HL-60/S4 treated with retinoic acid at 250 ng/mL for 4 days and 3 days (cell line): Measurements from ENCODE around the gene SYT10.
"Not testable (repeated sequence)": the region's sequence is repeated elsewhere in the genome, so short reads cannot be mapped to it uniquely, and the experiment has no call there.

Experiments
- in situ Hi-C: fragments of 300-500 bp; cut with MboI; formaldehyde crosslinking; loops from 2 replicates; pipeline ENCODE4 v1.7.0; 2022; ENCODE audit warnings: low sequenced_read_pairs

SYT10 gene

GRCh38 chr12:33439587-33440011 lies at the start of gene SYT10:
Gene SYT10, minus strand, starts transcription at chr12:33439819. Its CDS starts 297 bp downstream, at chr12:33439522.
- in situ Hi-C loops, result no loop called here

GRCh38 chr12:33488036-33488435 lies 48.4 kb upstream of the SYT10 start:
- in situ Hi-C loops, result no loop called here

- in situ Hi-C loops, result no loop called here
Observed at GRCh38 chr12:33486058-33486457, 46.4 kb upstream of the SYT10 start.

- in situ Hi-C loops, result no loop called here
Observed at GRCh38 chr12:33484161-33484560, 44.5 kb upstream of the SYT10 start.

- in situ Hi-C loops, result no loop called here
Observed at GRCh38 chr12:33480366-33480765, 40.7 kb upstream of the SYT10 start.

GRCh38 chr12:33476058-33476457 lies 36.4 kb upstream of the SYT10 start:
- in situ Hi-C loops, result no loop called here

- in situ Hi-C loops, result no loop called here
Observed at GRCh38 chr12:33472299-33472698, 32.7 kb upstream of the SYT10 start.

GRCh38 chr12:33455096-33455495 lies 15.5 kb upstream of the SYT10 start:
- in situ Hi-C loops, result no loop called here

- in situ Hi-C loops, result no loop called here
Observed at GRCh38 chr12:33450480-33450879, 10.9 kb upstream of the SYT10 start.

GRCh38 chr12:33440477-33440876 lies 858 bp upstream of the SYT10 start:
- in situ Hi-C loops, result no loop called here

- in situ Hi-C loops, result no loop called here
Observed at GRCh38 chr12:33438851-33439586, 600 bp downstream of the SYT10 start.

GRCh38 chr12:33438025-33438772 lies 1.4 kb downstream of the SYT10 start:
- in situ Hi-C loops, result no loop called here

GRCh38 chr12:33437598-33437997 lies 2.0 kb downstream of the SYT10 start:
- in situ Hi-C loops, result no loop called here

- in situ Hi-C loops, result no loop called here
Observed at GRCh38 chr12:33432992-33433391, 6.6 kb downstream of the SYT10 start.

- in situ Hi-C loops, result no loop called here
Observed at GRCh38 chr12:33431648-33432047, 8.0 kb downstream of the SYT10 start.

- in situ Hi-C loops, result no loop called here
Observed at GRCh38 chr12:33429468-33429867, 10.2 kb downstream of the SYT10 start.

GRCh38 chr12:33427071-33427470 lies 12.5 kb downstream of the SYT10 start:
- in situ Hi-C loops, result no loop called here

- in situ Hi-C loops, result no loop called here
Observed at GRCh38 chr12:33423706-33424105, 15.9 kb downstream of the SYT10 start.

GRCh38 chr12:33412410-33412809 lies 27.2 kb downstream of the SYT10 start:
- in situ Hi-C loops, result not testable (repeated sequence)

- in situ Hi-C loops, result no loop called here
Observed at GRCh38 chr12:33383503-33383902, 56.1 kb downstream of the SYT10 start.

GRCh38 chr12:33376153-33376552 lies 63.5 kb downstream of the SYT10 start:
- in situ Hi-C loops, result no loop called here

- in situ Hi-C loops, result no loop called here
Observed at GRCh38 chr12:33370318-33370717, 69.3 kb downstream of the SYT10 start.
